Measurements from ENCODE around the gene LILRA1. TPM values are rescaled to one million over a fixed set of nuclear protein-coding genes. Genes with fewer than 3 reads are reported as not detected.

Gene LILRA1
- total and polyA plus RNA-seq, 2 donors (not counting 1 experiment from before 2014, with no cell fraction given) = 1.5 TPM; not detected in 1

DNA sequence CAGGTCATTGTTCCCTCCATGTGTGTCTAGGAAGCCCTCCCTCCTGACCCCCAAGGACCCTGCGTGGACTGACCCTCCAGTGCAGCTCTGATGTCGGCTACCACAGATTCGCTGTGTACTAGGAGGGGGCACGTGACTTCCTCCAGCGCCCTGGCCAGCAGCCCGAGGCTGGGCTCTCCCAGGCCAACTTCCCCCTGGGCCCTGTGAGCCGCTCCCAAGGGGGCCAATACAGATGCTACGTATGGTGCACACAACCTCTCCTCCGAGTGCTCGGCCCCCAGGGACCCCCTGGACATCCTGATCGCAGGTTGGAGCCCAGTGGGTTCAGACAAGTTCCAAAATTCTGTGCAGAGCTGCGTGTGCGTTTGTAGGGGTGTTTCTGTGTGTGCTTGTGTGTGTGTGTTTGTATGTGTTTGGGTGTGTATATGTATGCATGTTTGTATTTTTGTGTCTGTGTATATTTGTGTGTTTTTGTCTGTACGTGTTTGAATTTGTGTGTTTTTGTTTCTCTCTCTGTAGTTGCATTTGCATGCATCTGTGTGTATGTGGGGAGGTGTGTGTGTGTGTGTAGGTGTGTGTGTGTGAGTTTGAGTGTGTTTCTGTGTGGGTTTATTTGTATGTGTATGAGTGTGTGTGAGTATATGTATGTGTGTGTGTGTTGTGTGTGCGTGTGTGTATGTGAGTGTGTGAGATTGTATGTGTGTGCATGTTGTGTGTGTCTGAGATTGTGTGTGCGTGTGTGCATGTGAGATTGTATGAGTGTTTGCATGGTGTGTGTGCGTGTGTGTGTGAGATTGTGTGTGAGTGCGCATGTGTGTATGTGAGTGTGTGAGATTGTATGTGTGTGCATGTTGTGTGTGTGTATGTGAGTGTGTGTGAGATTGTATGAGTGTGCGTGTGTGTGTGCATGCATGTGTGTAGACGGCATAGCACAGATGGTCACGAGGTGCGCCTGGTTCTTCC, 41.2 kb upstream of the LILRA1 start:
- no peaks in the 10 kb centered on the region for H3K9me3 ChIP-seq (ENCODE audit: control extremely low read depth in 1 of 3, control insufficient read depth in 2 of 3, insufficient read depth in 1 of 3, low read length in 2 of 3)
- DNase-seq (no peak), ATAC-seq (ENCODE audit: low read depth) (peak; percentile 17)
- 44% methylated on average over 22 of the region's 22 CpGs for whole genome bisulfite sequencing (ENCODE audit: insufficient coverage)
- Mint-ChIP-seq H3K27ac (no peak overlapping the region), H3K9me3 (ENCODE audit: insufficient read depth) (no peaks in the 10 kb centered on the region), H3K4me1 (peaks cover 14% of the 10 kb centered on the region), H3K4me3 (peak overlapping the region; percentile 1), H3K27me3 (peaks cover 20% of the 10 kb centered on the region)
- H3K36me3 ChIP-seq (replicated peaks in 1 of 2; ENCODE audit: control extremely low read depth in 1 of 2, control insufficient read depth in 1 of 2, extremely low read depth in 1 of 2, insufficient read depth in 2 of 2, low read length in 1 of 2) = no peaks in the 10 kb centered on the region
- CTCF ChIA-PET = interaction anchor here (0.9 to 1.1 kb wide), 2 partner anchors 64 to 74 kb away, joined by 3 read pairs; no protein-coding TSS in a partner anchor
- intact Hi-C loops (cut with micrococcal nuclease) = no loop called here
- no peak overlapping the region for H3K4me3 ChIP-seq (ENCODE audit: control extremely low read depth in 1 of 5, extremely low read depth in 1 of 5, insufficient read depth in 1 of 5, low read depth in 2 of 5, low read length in 4 of 5)
- H3K9ac ChIP-seq (ENCODE audit: low read length) = no peak overlapping the region
- H3K79me2 ChIP-seq (ENCODE audit: control insufficient read depth, insufficient read depth, low read length) = no peaks in the 10 kb centered on the region
- no peak overlapping the region for H2AFZ ChIP-seq (ENCODE audit: insufficient read depth, low read depth, low read length, poor library complexity, severe bottlenecking)
- POLR2A ChIA-PET = no interaction called here
- TF ChIP-seq, protein P1, sequence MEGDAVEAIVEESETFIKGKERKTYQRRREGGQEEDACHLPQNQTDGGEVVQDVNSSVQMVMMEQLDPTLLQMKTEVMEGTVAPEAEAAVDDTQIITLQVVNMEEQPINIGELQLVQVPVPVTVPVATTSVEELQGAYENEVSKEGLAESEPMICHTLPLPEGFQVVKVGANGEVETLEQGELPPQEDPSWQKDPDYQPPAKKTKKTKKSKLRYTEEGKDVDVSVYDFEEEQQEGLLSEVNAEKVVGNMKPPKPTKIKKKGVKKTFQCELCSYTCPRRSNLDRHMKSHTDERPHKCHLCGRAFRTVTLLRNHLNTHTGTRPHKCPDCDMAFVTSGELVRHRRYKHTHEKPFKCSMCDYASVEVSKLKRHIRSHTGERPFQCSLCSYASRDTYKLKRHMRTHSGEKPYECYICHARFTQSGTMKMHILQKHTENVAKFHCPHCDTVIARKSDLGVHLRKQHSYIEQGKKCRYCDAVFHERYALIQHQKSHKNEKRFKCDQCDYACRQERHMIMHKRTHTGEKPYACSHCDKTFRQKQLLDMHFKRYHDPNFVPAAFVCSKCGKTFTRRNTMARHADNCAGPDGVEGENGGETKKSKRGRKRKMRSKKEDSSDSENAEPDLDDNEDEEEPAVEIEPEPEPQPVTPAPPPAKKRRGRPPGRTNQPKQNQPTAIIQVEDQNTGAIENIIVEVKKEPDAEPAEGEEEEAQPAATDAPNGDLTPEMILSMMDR (IDR thresholded peaks at IDR 0.05) = no peak
- no peak for TF ChIP-seq EZH2 (IDR thresholded peaks at IDR 0.05; ENCODE audit: borderline replicate concordance, insufficient read depth, low read depth, low read length, poor library complexity, severe bottlenecking)
- H3K4me1 ChIP-seq (ENCODE audit: control insufficient read depth in 2 of 2, insufficient read depth in 2 of 2, low read length in 2 of 2) = peaks cover 12 to 14% of the 10 kb centered on the region in 2 donors
- no peaks in the 10 kb centered on the region for H4K20me1 ChIP-seq (ENCODE audit: control insufficient read depth, insufficient read depth, low read length, poor library complexity, severe bottlenecking)
- peak overlapping the region; percentile 47 for H3K4me2 ChIP-seq (replicated peaks; ENCODE audit: low read depth, low read length, poor library complexity, severe bottlenecking)
- H3K27ac ChIP-seq (ENCODE audit: low read length in 2 of 2) = no peak overlapping the region
- peaks cover 0 to 5% (median 0%) of the 10 kb centered on the region in 4 experiments for H3K27me3 ChIP-seq (replicated peaks in 1 of 4; ENCODE audit: control extremely low read depth in 1 of 4, control insufficient read depth in 3 of 4, insufficient read depth in 4 of 4, low read length in 3 of 4)

DNA sequence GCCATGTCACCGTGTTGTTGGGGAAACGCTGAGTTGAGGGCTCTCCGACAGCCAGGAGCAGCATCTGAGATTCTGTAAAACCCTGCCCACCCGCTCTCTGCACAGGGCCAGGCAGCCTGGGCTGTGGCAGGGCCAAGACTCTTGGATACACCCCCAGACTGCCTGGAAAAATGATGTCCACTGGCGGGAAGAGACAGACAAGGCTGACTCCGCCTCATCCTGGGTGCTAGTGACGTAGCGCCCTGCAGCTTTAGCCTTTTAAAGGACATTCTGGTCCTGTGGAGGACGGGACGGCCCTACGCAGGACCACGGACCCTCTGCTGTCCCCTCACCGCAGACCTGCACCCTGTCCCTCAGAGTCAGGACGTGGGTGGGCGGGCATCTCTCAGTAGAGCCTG, 40.5 kb upstream of the LILRA1 start:
- ATAC-seq (ENCODE audit: low read depth) (no peak), DNase-seq (no peak)
- intact Hi-C loops (cut with micrococcal nuclease) = no loop called here
- H4K20me1 ChIP-seq (ENCODE audit: control insufficient read depth, insufficient read depth, low read length, poor library complexity, severe bottlenecking) = no peaks in the 10 kb centered on the region
- TF ChIP-seq, protein P1 (IDR thresholded peaks at IDR 0.05) = no peak
- TF ChIP-seq EZH2 (IDR thresholded peaks at IDR 0.05; ENCODE audit: borderline replicate concordance, insufficient read depth, low read depth, low read length, poor library complexity, severe bottlenecking) = no peak
- peaks cover 0 to 5% (median 0%) of the 10 kb centered on the region in 4 experiments for H3K27me3 ChIP-seq (replicated peaks in 1 of 4; ENCODE audit: control extremely low read depth in 1 of 4, control insufficient read depth in 3 of 4, insufficient read depth in 4 of 4, low read length in 3 of 4)
- no peak overlapping the region for H3K9ac ChIP-seq (ENCODE audit: low read length)
- CTCF ChIA-PET = no interaction called here
- WGBS (ENCODE audit: insufficient coverage) = 91% methylated on average over 15 of the region's 15 CpGs
- H3K4me3 Mint-ChIP-seq = no peak overlapping the region
- H3K36me3 ChIP-seq (replicated peaks in 1 of 2; ENCODE audit: control extremely low read depth in 1 of 2, control insufficient read depth in 1 of 2, extremely low read depth in 1 of 2, insufficient read depth in 2 of 2, low read length in 1 of 2) = no peaks in the 10 kb centered on the region
- H3K9me3 Mint-ChIP-seq (ENCODE audit: insufficient read depth) = no peaks in the 10 kb centered on the region
- peaks cover 12 to 14% of the 10 kb centered on the region in 2 donors for H3K4me1 ChIP-seq (ENCODE audit: control insufficient read depth in 2 of 2, insufficient read depth in 2 of 2, low read length in 2 of 2)
- peaks cover 14% of the 10 kb centered on the region for H3K4me1 Mint-ChIP-seq
- H3K4me2 ChIP-seq (replicated peaks; ENCODE audit: low read depth, low read length, poor library complexity, severe bottlenecking) = no peak overlapping the region
- H2AFZ ChIP-seq (ENCODE audit: insufficient read depth, low read depth, low read length, poor library complexity, severe bottlenecking) = no peak overlapping the region
- H3K9me3 ChIP-seq (ENCODE audit: control extremely low read depth in 1 of 3, control insufficient read depth in 2 of 3, insufficient read depth in 1 of 3, low read length in 2 of 3) = no peaks in the 10 kb centered on the region
- no peak overlapping the region for H3K4me3 ChIP-seq (ENCODE audit: control extremely low read depth in 1 of 5, extremely low read depth in 1 of 5, insufficient read depth in 1 of 5, low read depth in 2 of 5, low read length in 4 of 5)
- H3K27ac ChIP-seq (ENCODE audit: low read length in 2 of 2) = no peak overlapping the region
- no peak overlapping the region for H3K27ac Mint-ChIP-seq
- no peaks in the 10 kb centered on the region for H3K79me2 ChIP-seq (ENCODE audit: control insufficient read depth, insufficient read depth, low read length)
- peaks cover 20% of the 10 kb centered on the region for H3K27me3 Mint-ChIP-seq
- POLR2A ChIA-PET = no interaction called here
